Medulla oblongata (tissue), 1 donor: ENCODE data around the gene ATP5PF.
"Not testable (repeated sequence)": the region's sequence is repeated elsewhere in the genome, so short reads cannot be mapped to it uniquely, and the experiment has no call there.

Source experiments
- DNase-seq: peaks from one replicate; pipeline ENCODE4 v3.0.0-alpha.2; 2015; ENCODE audit errors: extremely low spot score

Gene ATP5PF

GRCh38 chr21:25722631-25723030, 12.1 kb downstream of the ATP5PF start:
- DNase-seq: no peak

GRCh38 chr21:25721987-25722386, 12.7 kb downstream of the ATP5PF start:
- DNase-seq: no peak

GRCh38 chr21:25717491-25718147, 17.1 kb downstream of the ATP5PF start:
- no peak for DNase-seq

- not testable (repeated sequence) for DNase-seq
These were observed 20.6 kb downstream of the ATP5PF start for GRCh38 chr21:25714066-25714465.

GRCh38 chr21:25710550-25710949, 24.2 kb downstream of the ATP5PF start:
- no peak for DNase-seq

GRCh38 chr21:25709684-25710265, 24.9 kb downstream of the ATP5PF start:
- DNase-seq: no peak

GRCh38 chr21:25708467-25709065, 26.1 kb downstream of the ATP5PF start:
- peak; percentile 71 for DNase-seq

- DNase-seq: no peak
These were observed 33.2 kb downstream of the ATP5PF start for GRCh38 chr21:25701529-25701928.

GRCh38 chr21:25700741-25701140, 34.0 kb downstream of the ATP5PF start:
- DNase-seq: no peak

GRCh38 chr21:25695461-25695860, 39.2 kb downstream of the ATP5PF start:
- DNase-seq: not testable (repeated sequence)

- no peak for DNase-seq
These were observed 42.7 kb downstream of the ATP5PF start for GRCh38 chr21:25691976-25692375.

GRCh38 chr21:25689226-25689625, 45.5 kb downstream of the ATP5PF start:
- DNase-seq: no peak

- DNase-seq: no peak
These were observed 46.2 kb downstream of the ATP5PF start for GRCh38 chr21:25688275-25689155.

- no peak for DNase-seq
These were observed 46.9 kb downstream of the ATP5PF start for GRCh38 chr21:25687787-25688186.

- DNase-seq: no peak
These were observed 52.3 kb downstream of the ATP5PF start for GRCh38 chr21:25682382-25682781.

GRCh38 chr21:25676451-25676850, 58.3 kb downstream of the ATP5PF start:
- DNase-seq: no peak
